SK-N-SH treated with all-trans-retinoic acid at 6 μM for 48 hours (cell line): Measurements from ENCODE around the gene LMCD1.

Experiments
- ATAC-seq: fragments of 200-7000 bp; cut with Tn5 transposase; 3 replicates; pipeline ENCODE4 v1.9.1; 2020; ENCODE audit warnings: mild to moderate bottlenecking, moderate library complexity
- ARNTL ChIP-seq: fragments of 450-650 bp; formaldehyde crosslinking; IDR thresholded peaks from 2 replicates; pipeline ENCODE4 v1.5.0; 2020; ENCODE audit warnings: low read depth, mild to moderate bottlenecking, moderate library complexity, borderline replicate concordance
- BACH2 ChIP-seq: fragments of 250-450 bp; sonication (Bioruptor Pico); IDR thresholded peaks from 2 replicates; pipeline ENCODE4 v1.9.0; 2021; ENCODE audit warnings: mild to moderate bottlenecking, borderline replicate concordance
- CREB5 ChIP-seq: fragments of 250-450 bp; sonication (Bioruptor Pico); IDR thresholded peaks from 2 replicates; pipeline ENCODE4 v1.5.1; 2020; ENCODE audit warnings: low read depth, mild to moderate bottlenecking, moderate library complexity
- CSDC2 ChIP-seq: fragments of 250-450 bp; sonication (Bioruptor Pico); IDR thresholded peaks from 2 replicates; pipeline ENCODE4 v1.5.0; 2020; ENCODE audit warnings: mild to moderate bottlenecking, moderate library complexity
- ESRRG ChIP-seq: fragments of 250-450 bp; sonication (Bioruptor Pico); IDR thresholded peaks from 2 replicates; pipeline ENCODE4 v1.6.1; 2021; ENCODE audit warnings: mild to moderate bottlenecking
- GLIS3 ChIP-seq: fragments of 250-450 bp; sonication (Bioruptor Pico); IDR thresholded peaks from 2 replicates; pipeline ENCODE4 v1.5.0; 2020; ENCODE audit warnings: mild to moderate bottlenecking, moderate library complexity
- ISL1 ChIP-seq: fragments of 250-450 bp; sonication (Bioruptor Pico); IDR thresholded peaks from 2 replicates; pipeline ENCODE4 v2.1.2; 2022; ENCODE audit warnings: mild to moderate bottlenecking, moderate library complexity
- OSR1 ChIP-seq: fragments of 250-450 bp; sonication (Bioruptor Pico); IDR thresholded peaks from 2 replicates; pipeline ENCODE4 v1.8.0; 2022; ENCODE audit warnings: moderate library complexity, mild to moderate bottlenecking, inconsistent platforms
- PATZ1 ChIP-seq: fragments of 250-450 bp; sonication (Bioruptor Pico); IDR thresholded peaks from 2 replicates; pipeline ENCODE4 v1.8.0; 2020; ENCODE audit warnings: mild to moderate bottlenecking, moderate library complexity, borderline replicate concordance
- POU6F1 ChIP-seq: fragments of 250-450 bp; sonication (Bioruptor Pico); IDR thresholded peaks from 2 replicates; pipeline ENCODE4 v1.8.0; 2021; ENCODE audit warnings: low read depth, mild to moderate bottlenecking, moderate library complexity, borderline replicate concordance
- PPARA ChIP-seq: fragments of 250-450 bp; sonication (Bioruptor Pico); IDR thresholded peaks from 2 replicates; pipeline ENCODE4 v1.5.0; 2020; ENCODE audit warnings: mild to moderate bottlenecking, borderline replicate concordance
- RARB ChIP-seq: fragments of 250-450 bp; sonication (Bioruptor Pico); IDR thresholded peaks from 2 replicates; pipeline ENCODE4 v1.8.0; 2021; ENCODE audit warnings: mild to moderate bottlenecking, moderate library complexity
- SNAI2 ChIP-seq: fragments of 250-450 bp; sonication (Bioruptor Pico); IDR thresholded peaks from 2 replicates; pipeline ENCODE4 v1.5.0; 2020; ENCODE audit warnings: mild to moderate bottlenecking, moderate library complexity
- TCF4 ChIP-seq: fragments of 250-450 bp; sonication (Bioruptor Pico); IDR thresholded peaks from 2 replicates; pipeline ENCODE4 v1.8.0; 2021; ENCODE audit warnings: mild to moderate bottlenecking, moderate library complexity, borderline replicate concordance
- TOX ChIP-seq: fragments of 250-450 bp; sonication (Bioruptor Pico); IDR thresholded peaks from 2 replicates; pipeline ENCODE4 v1.8.0; 2021; ENCODE audit warnings: mild to moderate bottlenecking, moderate library complexity, borderline replicate concordance
- ZC3H10 ChIP-seq: fragments of 250-450 bp; sonication (Bioruptor Pico); IDR thresholded peaks from 2 replicates; pipeline ENCODE4 v1.5.1; 2021; ENCODE audit warnings: mild to moderate bottlenecking, moderate library complexity
- ZFP3 ChIP-seq: fragments of 250-450 bp; sonication (Bioruptor Pico); IDR thresholded peaks from 2 replicates; pipeline ENCODE4 v1.5.0; 2020; ENCODE audit warnings: mild to moderate bottlenecking, moderate library complexity
- ZFP30 ChIP-seq: fragments of 450-650 bp; formaldehyde crosslinking; IDR thresholded peaks from 2 replicates; pipeline ENCODE4 v1.5.0; 2022; ENCODE audit warnings: mild to moderate bottlenecking, moderate library complexity
- ZNF565 ChIP-seq: fragments of 450-650 bp; formaldehyde crosslinking; conservative IDR thresholded peaks from 2 replicates; pipeline ENCODE4 v1.5.0; 2020; ENCODE audit warnings: low read depth, mild to moderate bottlenecking, moderate library complexity
- ZNF70 ChIP-seq: fragments of 450-650 bp; formaldehyde crosslinking; IDR thresholded peaks from 2 replicates; pipeline ENCODE4 v1.5.0; 2020; ENCODE audit warnings: mild to moderate bottlenecking, moderate library complexity
- ZNF8 ChIP-seq: fragments of 450-650 bp; formaldehyde crosslinking; IDR thresholded peaks from 2 replicates; pipeline ENCODE4 v1.5.0; 2020; ENCODE audit warnings: mild to moderate bottlenecking, moderate library complexity
- TF ChIP-seq, protein P1 (sequence below): fragments of 250-450 bp; sonication (Bioruptor Pico); IDR thresholded peaks from 2 replicates; pipeline ENCODE4 v1.5.1; 2021; ENCODE audit warnings: mild to moderate bottlenecking, moderate library complexity
- TF ChIP-seq, protein P2 (sequence below): fragments of 250-450 bp; sonication (Bioruptor Pico); IDR thresholded peaks from 2 replicates; pipeline ENCODE4 v1.5.0; 2020; ENCODE audit warnings: mild to moderate bottlenecking, moderate library complexity

LMCD1 gene, protein sequence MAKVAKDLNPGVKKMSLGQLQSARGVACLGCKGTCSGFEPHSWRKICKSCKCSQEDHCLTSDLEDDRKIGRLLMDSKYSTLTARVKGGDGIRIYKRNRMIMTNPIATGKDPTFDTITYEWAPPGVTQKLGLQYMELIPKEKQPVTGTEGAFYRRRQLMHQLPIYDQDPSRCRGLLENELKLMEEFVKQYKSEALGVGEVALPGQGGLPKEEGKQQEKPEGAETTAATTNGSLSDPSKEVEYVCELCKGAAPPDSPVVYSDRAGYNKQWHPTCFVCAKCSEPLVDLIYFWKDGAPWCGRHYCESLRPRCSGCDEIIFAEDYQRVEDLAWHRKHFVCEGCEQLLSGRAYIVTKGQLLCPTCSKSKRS

DNA sequence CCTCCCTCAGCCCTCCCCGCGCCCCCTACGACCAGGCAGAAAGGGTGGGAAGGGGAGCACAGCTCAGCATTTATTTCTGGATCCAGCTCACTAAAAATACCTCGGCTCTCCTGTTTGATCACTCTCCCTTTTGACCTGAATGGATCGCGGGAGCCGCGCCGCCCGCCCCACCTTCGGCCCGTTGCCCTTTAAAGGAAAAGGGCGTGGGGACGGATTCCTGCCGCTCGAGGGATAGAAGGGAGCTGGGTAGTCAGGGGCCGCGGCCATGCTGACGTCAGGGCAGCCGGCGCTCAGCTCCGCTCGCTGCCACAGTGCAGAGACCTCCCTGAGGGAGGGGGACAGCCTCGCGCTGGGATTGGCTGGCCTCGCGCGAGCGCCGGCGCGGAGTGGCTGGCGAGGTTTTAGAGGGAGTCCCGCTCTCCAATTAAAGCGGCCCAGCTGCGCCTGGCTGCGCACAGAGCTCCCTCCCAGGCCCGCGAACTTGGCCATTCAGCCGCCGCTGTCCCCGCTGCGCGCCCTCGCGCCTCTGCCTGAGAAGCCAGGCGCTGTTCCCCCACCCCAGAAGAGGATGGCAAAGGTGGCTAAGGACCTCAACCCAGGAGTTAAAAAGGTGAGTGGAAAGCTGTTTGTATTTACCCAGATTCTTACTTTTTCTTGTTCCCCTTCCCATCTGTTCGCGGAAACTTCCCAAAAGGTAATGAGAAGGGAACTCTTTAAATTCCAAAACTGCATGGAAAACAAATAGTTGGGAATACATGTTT, at the start of gene LMCD1:
LMCD1 (plus strand) TSS at position 453 of the 761 bp plus-strand sequence; CDS start at position 569, 116 bp downstream.
- ATAC-seq, result peak; percentile 97

More for the DNA sequence above, at the start of gene LMCD1:
- TF ChIP-seq GLIS3 (CRISPR knock-in tag) (no peak), CSDC2 (0 out of 2 replicates have a peak, but pooled peaks have one; percentile 73), TCF4 (CRISPR knock-in tag) (no peak; the same call in 1 of the 2 replicates), ESRRG (no peak; the same call in 1 of the 2 replicates), SNAI2 (CRISPR knock-in tag) (0 out of 2 replicates have a peak, but pooled peaks have one; percentile 59), PATZ1 (0 out of 2 replicates have a peak, but pooled peaks have one; percentile 25), ZNF70 (CRISPR knock-in tag) (no peak), ZC3H10 (no peak), RARB (CRISPR knock-in tag) (no peak), TOX (CRISPR knock-in tag) (no peak), OSR1 (no peak), BACH2 (CRISPR knock-in tag) (no peak), ZFP3 (CRISPR knock-in tag) (0 out of 2 replicates have a peak, but pooled peaks have one; percentile 39), ISL1 (CRISPR knock-in tag) (no peak), ZNF8 (no peak), ARNTL (CRISPR knock-in tag) (no peak), POU6F1 (CRISPR knock-in tag) (no peak), ZNF565 (CRISPR knock-in tag) (0 out of 2 replicates have a peak, but pooled peaks have one; percentile 29), ZFP30 (CRISPR knock-in tag) (no peak), PPARA (CRISPR knock-in tag) (no peak; the same call in 1 of the 2 replicates), CREB5 (no peak)
- TF ChIP-seq, protein P1, sequence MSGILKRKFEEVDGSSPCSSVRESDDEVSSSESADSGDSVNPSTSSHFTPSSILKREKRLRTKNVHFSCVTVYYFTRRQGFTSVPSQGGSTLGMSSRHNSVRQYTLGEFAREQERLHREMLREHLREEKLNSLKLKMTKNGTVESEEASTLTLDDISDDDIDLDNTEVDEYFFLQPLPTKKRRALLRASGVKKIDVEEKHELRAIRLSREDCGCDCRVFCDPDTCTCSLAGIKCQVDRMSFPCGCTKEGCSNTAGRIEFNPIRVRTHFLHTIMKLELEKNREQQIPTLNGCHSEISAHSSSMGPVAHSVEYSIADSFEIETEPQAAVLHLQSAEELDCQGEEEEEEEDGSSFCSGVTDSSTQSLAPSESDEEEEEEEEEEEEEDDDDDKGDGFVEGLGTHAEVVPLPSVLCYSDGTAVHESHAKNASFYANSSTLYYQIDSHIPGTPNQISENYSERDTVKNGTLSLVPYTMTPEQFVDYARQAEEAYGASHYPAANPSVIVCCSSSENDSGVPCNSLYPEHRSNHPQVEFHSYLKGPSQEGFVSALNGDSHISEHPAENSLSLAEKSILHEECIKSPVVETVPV, result no peak
- TF ChIP-seq, protein P2, sequence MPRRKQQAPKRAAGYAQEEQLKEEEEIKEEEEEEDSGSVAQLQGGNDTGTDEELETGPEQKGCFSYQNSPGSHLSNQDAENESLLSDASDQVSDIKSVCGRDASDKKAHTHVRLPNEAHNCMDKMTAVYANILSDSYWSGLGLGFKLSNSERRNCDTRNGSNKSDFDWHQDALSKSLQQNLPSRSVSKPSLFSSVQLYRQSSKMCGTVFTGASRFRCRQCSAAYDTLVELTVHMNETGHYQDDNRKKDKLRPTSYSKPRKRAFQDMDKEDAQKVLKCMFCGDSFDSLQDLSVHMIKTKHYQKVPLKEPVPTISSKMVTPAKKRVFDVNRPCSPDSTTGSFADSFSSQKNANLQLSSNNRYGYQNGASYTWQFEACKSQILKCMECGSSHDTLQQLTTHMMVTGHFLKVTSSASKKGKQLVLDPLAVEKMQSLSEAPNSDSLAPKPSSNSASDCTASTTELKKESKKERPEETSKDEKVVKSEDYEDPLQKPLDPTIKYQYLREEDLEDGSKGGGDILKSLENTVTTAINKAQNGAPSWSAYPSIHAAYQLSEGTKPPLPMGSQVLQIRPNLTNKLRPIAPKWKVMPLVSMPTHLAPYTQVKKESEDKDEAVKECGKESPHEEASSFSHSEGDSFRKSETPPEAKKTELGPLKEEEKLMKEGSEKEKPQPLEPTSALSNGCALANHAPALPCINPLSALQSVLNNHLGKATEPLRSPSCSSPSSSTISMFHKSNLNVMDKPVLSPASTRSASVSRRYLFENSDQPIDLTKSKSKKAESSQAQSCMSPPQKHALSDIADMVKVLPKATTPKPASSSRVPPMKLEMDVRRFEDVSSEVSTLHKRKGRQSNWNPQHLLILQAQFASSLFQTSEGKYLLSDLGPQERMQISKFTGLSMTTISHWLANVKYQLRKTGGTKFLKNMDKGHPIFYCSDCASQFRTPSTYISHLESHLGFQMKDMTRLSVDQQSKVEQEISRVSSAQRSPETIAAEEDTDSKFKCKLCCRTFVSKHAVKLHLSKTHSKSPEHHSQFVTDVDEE (CRISPR knock-in tag), result no peak
